Activated CD8-positive, alpha-beta T cell treated with anti-CD3 and anti-CD28 coated beads, Interleukin-2, amount 10 ng/mL, durations not matched to agents 7 days and 5 days (primary cell): Measurements from ENCODE around the gene TVP23A. TPM values are rescaled to one million over a fixed set of nuclear protein-coding genes. Genes with fewer than 3 reads are reported as not detected.

Source experiments
- ATAC-seq: fragments of 150-1000 bp; cut with Tn5 transposase; one replicate; pipeline ENCODE4 v1.10.0; 2021; ENCODE audit warnings: moderate library complexity
- CTCF ChIA-PET: fragments of 350-600 bp; sonication (Branson Sonifier 250); formaldehyde crosslinking; loops from one replicate; lab custom pipeline; 2021; ENCODE audit warnings: antibody characterized with exemption; lab: Charles Lee
- POLR2A ChIA-PET: fragments of 350-600 bp; sonication (Branson Sonifier 250); formaldehyde crosslinking; loops from one replicate; lab custom pipeline; 2021; ENCODE audit warnings: antibody characterized with exemption; lab: Charles Lee
- DNase-seq: peaks from one replicate; pipeline ENCODE4 v3.0.0-alpha.2; 2020
- H3K27ac Mint-ChIP-seq: one replicate; pipeline ENCODE4 v1.8.0; 2021; ENCODE audit warnings: mild to moderate bottlenecking, mixed read lengths
- H3K27me3 Mint-ChIP-seq: one replicate; pipeline ENCODE4 v1.8.0; 2021; ENCODE audit warnings: low read depth, mixed read lengths
- H3K36me3 Mint-ChIP-seq: one replicate; pipeline ENCODE4 v1.8.0; 2021; ENCODE audit warnings: low read depth, mixed read lengths
- H3K4me1 Mint-ChIP-seq: one replicate; pipeline ENCODE4 v1.8.0; 2021; ENCODE audit warnings: low read depth, mixed read lengths
- H3K4me3 Mint-ChIP-seq: one replicate; pipeline ENCODE4 v1.8.0; 2021; ENCODE audit warnings: mild to moderate bottlenecking, mixed read lengths
- H3K9me3 Mint-ChIP-seq: one replicate; pipeline ENCODE4 v1.8.0; 2022; ENCODE audit warnings: mixed read lengths; ENCODE audit not compliant: insufficient read depth
- total RNA-seq, 2 experiments: library from RNA; stranded (reverse); gene quantifications; one replicate each; pipeline ENCODE4 v1.2.3, GENCODE V29; 2021

Gene TVP23A
- total RNA-seq, 2 experiments from 2014 or later = not detected

DNA sequence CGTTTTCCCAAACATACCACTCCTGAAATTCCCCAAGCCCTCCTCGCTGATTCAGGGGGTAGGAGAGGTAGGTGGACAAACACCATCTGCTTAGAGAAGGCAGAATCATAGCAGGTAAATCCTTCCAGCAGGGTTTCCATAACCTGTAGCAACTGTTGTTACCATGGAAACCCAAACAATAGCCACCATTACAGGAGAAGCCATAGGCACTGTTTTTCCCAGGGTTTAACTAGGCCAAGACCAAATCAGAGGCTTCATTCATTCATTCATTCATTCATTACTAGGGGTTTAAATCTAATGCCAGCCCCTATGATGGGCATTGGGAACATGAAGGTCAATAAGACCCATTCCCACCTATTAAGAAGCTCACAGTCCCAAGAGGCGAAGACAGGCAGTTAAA is 32.9 kb upstream of the TVP23A start:
- ChIA-PET CTCF (no interaction called here), POLR2A (no interaction called here)
- DNase-seq (no peak), ATAC-seq (no peak)
- Mint-ChIP-seq H3K9me3 (no peaks in the 10 kb centered on the region), H3K27ac (no peak overlapping the region), H3K4me1 (peaks cover 12% of the 10 kb centered on the region), H3K27me3 (peaks cover 25% of the 10 kb centered on the region), H3K36me3 (no peaks in the 10 kb centered on the region), H3K4me3 (no peak overlapping the region)

DNA sequence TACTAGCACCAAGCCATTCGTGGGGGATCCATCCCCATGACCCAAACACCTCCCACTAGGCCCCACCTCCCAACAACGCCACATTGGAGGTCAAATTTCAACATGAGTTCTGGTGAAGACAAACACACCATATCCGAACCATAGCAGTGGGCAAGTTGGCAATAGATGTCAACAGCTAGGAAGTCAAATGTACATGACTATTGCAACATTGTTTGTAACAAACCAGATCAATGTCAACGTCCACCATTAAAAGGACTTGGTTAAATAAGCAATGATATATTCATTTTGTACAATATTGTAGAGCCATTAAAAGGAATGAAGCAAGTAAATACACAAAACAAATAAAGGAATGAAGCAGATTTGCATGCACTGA is 31.9 kb upstream of the TVP23A start:
- POLR2A ChIA-PET = no interaction called here
- peaks cover 25% of the 10 kb centered on the region for H3K27me3 Mint-ChIP-seq
- H3K27ac Mint-ChIP-seq = no peak overlapping the region
- no peak overlapping the region for H3K4me3 Mint-ChIP-seq
- no peaks in the 10 kb centered on the region for H3K36me3 Mint-ChIP-seq
- H3K9me3 Mint-ChIP-seq = no peaks in the 10 kb centered on the region
- CTCF ChIA-PET = no interaction called here
- H3K4me1 Mint-ChIP-seq = peaks cover 12% of the 10 kb centered on the region
- DNase-seq = no peak
- no peak for ATAC-seq

GRCh38 chr16:10849736-10850477 is 31.3 kb upstream of the TVP23A start:
- no peaks in the 10 kb centered on the region for H3K9me3 Mint-ChIP-seq
- no peak overlapping the region for H3K27ac Mint-ChIP-seq
- no peaks in the 10 kb centered on the region for H3K36me3 Mint-ChIP-seq
- ATAC-seq = no peak
- no peak overlapping the region for H3K4me3 Mint-ChIP-seq
- ChIA-PET CTCF (no interaction called here), POLR2A (no interaction called here)
- no peak for DNase-seq
- peaks cover 12% of the 10 kb centered on the region for H3K4me1 Mint-ChIP-seq
- H3K27me3 Mint-ChIP-seq = peaks cover 25% of the 10 kb centered on the region

- Mint-ChIP-seq H3K9me3 (no peaks in the 10 kb centered on the region), H3K4me3 (no peak overlapping the region), H3K36me3 (no peaks in the 10 kb centered on the region), H3K27me3 (peaks cover 25% of the 10 kb centered on the region), H3K27ac (no peak overlapping the region), H3K4me1 (peaks cover 2% of the 10 kb centered on the region)
- DNase-seq (no peak), ATAC-seq (no peak)
- ChIA-PET CTCF (no interaction called here), POLR2A (no interaction called here)
Measured at GRCh38 chr16:10847176-10847575, 28.6 kb upstream of the TVP23A start.

DNA sequence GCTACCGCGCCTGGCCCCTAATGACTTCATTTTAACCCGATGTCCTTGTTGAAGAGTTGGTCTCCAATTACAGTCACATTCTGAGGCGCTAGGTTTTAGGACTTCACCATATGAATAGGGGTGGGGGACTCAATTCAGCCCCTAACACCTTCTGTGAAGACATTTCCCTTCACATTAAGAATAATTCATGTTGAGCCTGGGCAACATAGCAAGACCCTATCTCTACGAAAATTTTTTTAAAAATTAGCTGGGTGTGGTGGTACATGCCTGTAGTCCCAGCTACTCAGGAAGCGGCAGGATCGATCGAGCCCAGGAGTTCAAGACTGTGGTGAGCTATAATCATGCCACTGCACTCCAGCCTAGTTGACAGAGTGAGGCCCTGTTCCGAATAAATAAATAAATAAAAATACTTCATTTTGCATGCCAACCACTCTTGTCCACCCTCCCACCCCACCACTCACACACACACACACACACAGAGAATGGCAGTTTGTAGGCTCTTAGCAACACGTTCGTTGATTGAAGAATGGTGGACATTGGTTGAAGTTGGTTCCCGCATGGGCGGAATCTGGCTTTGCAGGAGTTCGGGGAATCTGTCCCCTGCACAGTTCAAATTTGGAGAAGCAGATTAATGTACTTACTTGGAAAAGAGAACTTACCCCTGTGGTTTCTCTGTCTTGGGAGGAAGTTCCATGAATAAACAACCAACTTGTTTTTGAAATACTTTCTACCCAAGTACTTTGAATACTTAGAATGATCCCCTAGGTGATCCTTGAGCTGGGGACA is 27.8 kb upstream of the TVP23A start:
- Mint-ChIP-seq H3K27me3 (peaks cover 25% of the 10 kb centered on the region), H3K9me3 (no peaks in the 10 kb centered on the region), H3K4me1 (no peaks in the 10 kb centered on the region), H3K27ac (no peak overlapping the region), H3K4me3 (no peak overlapping the region), H3K36me3 (no peaks in the 10 kb centered on the region)
- POLR2A ChIA-PET = interaction anchor here (0.6 kb wide), 1 partner anchor 56 kb away, joined by 3 read pairs; no protein-coding TSS in a partner anchor
- no peak for DNase-seq
- CTCF ChIA-PET = interaction anchor here (0.6 kb wide), 1 partner anchor 12 kb away, joined by 3 read pairs; no protein-coding TSS in a partner anchor
- no peak for ATAC-seq

- POLR2A ChIA-PET = no interaction called here
- Mint-ChIP-seq H3K9me3 (no peaks in the 10 kb centered on the region), H3K4me3 (no peak overlapping the region), H3K27ac (no peak overlapping the region), H3K36me3 (no peaks in the 10 kb centered on the region), H3K27me3 (peaks cover 14% of the 10 kb centered on the region), H3K4me1 (no peaks in the 10 kb centered on the region)
- ATAC-seq (no peak), DNase-seq (no peak)
- CTCF ChIA-PET = no interaction called here
Measured at GRCh38 chr16:10840703-10841102, 22.1 kb upstream of the TVP23A start.

DNA sequence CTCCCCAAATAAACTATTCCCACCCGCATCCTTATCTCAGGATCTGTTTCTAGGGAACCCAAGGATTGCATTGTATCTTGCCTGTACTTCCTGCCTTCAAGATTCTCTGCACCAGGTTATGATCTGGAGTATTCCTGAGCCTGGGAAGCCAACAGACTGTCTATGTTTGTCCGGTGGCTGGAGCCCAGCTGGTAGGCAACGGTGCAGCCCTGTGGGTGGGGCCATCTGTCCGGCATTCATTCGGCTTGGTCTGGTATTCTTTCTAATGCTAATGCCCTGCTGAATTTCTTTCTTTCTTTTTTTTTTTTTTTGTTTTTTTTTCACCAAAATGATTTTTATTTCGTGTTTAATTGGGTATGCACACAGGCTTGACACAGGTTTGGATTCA is 20.7 kb upstream of the TVP23A start:
- ChIA-PET POLR2A (no interaction called here), CTCF (no interaction called here)
- peaks cover 19% of the 10 kb centered on the region for H3K27me3 Mint-ChIP-seq
- no peak for ATAC-seq
- no peak overlapping the region for H3K4me3 Mint-ChIP-seq
- H3K9me3 Mint-ChIP-seq = no peaks in the 10 kb centered on the region
- H3K36me3 Mint-ChIP-seq = no peaks in the 10 kb centered on the region
- no peak overlapping the region for H3K27ac Mint-ChIP-seq
- H3K4me1 Mint-ChIP-seq = no peaks in the 10 kb centered on the region
- DNase-seq = no peak

- H3K9me3 Mint-ChIP-seq = no peaks in the 10 kb centered on the region
- ChIA-PET CTCF (no interaction called here), POLR2A (no interaction called here)
- ATAC-seq (no peak), DNase-seq (no peak)
- H3K27ac Mint-ChIP-seq = no peak overlapping the region
- peaks cover 19% of the 10 kb centered on the region for H3K27me3 Mint-ChIP-seq
- H3K36me3 Mint-ChIP-seq = no peaks in the 10 kb centered on the region
- no peak overlapping the region for H3K4me3 Mint-ChIP-seq
- H3K4me1 Mint-ChIP-seq = no peaks in the 10 kb centered on the region
Measured at GRCh38 chr16:10838621-10839278, 20.2 kb upstream of the TVP23A start.

GRCh38 chr16:10836174-10836853 is 17.7 kb upstream of the TVP23A start:
- H3K4me3 Mint-ChIP-seq = no peak overlapping the region
- H3K9me3 Mint-ChIP-seq = no peaks in the 10 kb centered on the region
- no peaks in the 10 kb centered on the region for H3K36me3 Mint-ChIP-seq
- ChIA-PET CTCF (no interaction called here), POLR2A (interaction anchor here (1.1 kb wide), 1 partner anchor 35 kb away, joined by 5 read pairs; no protein-coding TSS in a partner anchor)
- no peak overlapping the region for H3K27ac Mint-ChIP-seq
- no peaks in the 10 kb centered on the region for H3K4me1 Mint-ChIP-seq
- DNase-seq (no peak), ATAC-seq (no peak)
- peaks cover 18% of the 10 kb centered on the region for H3K27me3 Mint-ChIP-seq

- H3K4me1 Mint-ChIP-seq = no peaks in the 10 kb centered on the region
- ChIA-PET CTCF (no interaction called here), POLR2A (interaction anchor here (1.1 kb wide), 1 partner anchor 35 kb away, joined by 5 read pairs; no protein-coding TSS in a partner anchor)
- H3K4me3 Mint-ChIP-seq = no peak overlapping the region
- no peaks in the 10 kb centered on the region for H3K36me3 Mint-ChIP-seq
- ATAC-seq = peak; percentile 15
- H3K27me3 Mint-ChIP-seq = peaks cover 14% of the 10 kb centered on the region
- peak; percentile 27 for DNase-seq
- H3K27ac Mint-ChIP-seq = no peak overlapping the region
- H3K9me3 Mint-ChIP-seq = no peaks in the 10 kb centered on the region
Measured at GRCh38 chr16:10835281-10835931, 16.8 kb upstream of the TVP23A start.

- POLR2A ChIA-PET = no interaction called here
- Mint-ChIP-seq H3K27ac (no peak overlapping the region), H3K27me3 (peaks cover 19% of the 10 kb centered on the region), H3K36me3 (no peaks in the 10 kb centered on the region), H3K4me3 (no peak overlapping the region), H3K9me3 (no peaks in the 10 kb centered on the region), H3K4me1 (no peaks in the 10 kb centered on the region)
- DNase-seq (no peak), ATAC-seq (no peak)
- CTCF ChIA-PET = interaction anchor here (0.6 kb wide), 1 partner anchor 11 kb away, joined by 3 read pairs; no protein-coding TSS in a partner anchor
Measured at GRCh38 chr16:10834766-10835165, 16.2 kb upstream of the TVP23A start.
